Upper lobe of right lung (tissue), 1 donor: ENCODE results near the gene DBNDD2. TPM values are rescaled to one million over a fixed set of nuclear protein-coding genes. Genes with fewer than 3 reads are reported as not detected.

ENCODE experiments used
- ATAC-seq: fragments of 200-7000 bp; cut with Tn5 transposase; one replicate; pipeline ENCODE4 v1.9.1; 2020; ENCODE audit warnings: mild to moderate bottlenecking, moderate library complexity
- DNase-seq: peaks from one replicate; pipeline ENCODE4 v3.0.0-alpha.2; 2020
- H3K27ac ChIP-seq: fragments of 200-600 bp; one replicate; pipeline ENCODE4 v1.8.0; 2022
- H3K27me3 ChIP-seq: fragments of 200-600 bp; one replicate; pipeline ENCODE4 v1.8.0; 2022; ENCODE audit warnings: mild to moderate bottlenecking
- H3K36me3 ChIP-seq: fragments of 200-600 bp; one replicate; pipeline ENCODE4 v1.8.0; 2022
- H3K4me1 ChIP-seq: fragments of 200-600 bp; one replicate; pipeline ENCODE4 v1.8.0; 2022
- H3K4me3 ChIP-seq: fragments of 200-600 bp; one replicate; pipeline ENCODE4 v1.8.0; 2022; ENCODE audit warnings: mild to moderate bottlenecking
- H3K9me3 ChIP-seq: fragments of 200-600 bp; one replicate; pipeline ENCODE4 v1.8.0; 2022
- intact Hi-C: fragments of 100-400 bp; cut with DNase I; formaldehyde crosslinking; loops from one replicate; pipeline ENCODE4 v1.11.0; 2022
- total RNA-seq: library from RNA; stranded (reverse); fragmentation: NEBNext Ultra II Directional; extraction: Animal tissue kit (Norgen Biotek cat#: 25700); gene quantifications from one replicate; pipeline ENCODE4 v1.2.1, GENCODE V29; 2021
- TF ChIP-seq, protein P1 (sequence below): fragments of 200-600 bp; IDR thresholded peaks from one replicate; pipeline ENCODE4 v1.8.0; 2022; ENCODE audit warnings: antibody characterized with exemption
- donor health status: DM: no; HTN: yes; CAD: no; lungs with severe emphysema.

The DBNDD2 gene
- total RNA-seq, 1 donor from 2014 or later, result 66.2 TPM

DNA sequence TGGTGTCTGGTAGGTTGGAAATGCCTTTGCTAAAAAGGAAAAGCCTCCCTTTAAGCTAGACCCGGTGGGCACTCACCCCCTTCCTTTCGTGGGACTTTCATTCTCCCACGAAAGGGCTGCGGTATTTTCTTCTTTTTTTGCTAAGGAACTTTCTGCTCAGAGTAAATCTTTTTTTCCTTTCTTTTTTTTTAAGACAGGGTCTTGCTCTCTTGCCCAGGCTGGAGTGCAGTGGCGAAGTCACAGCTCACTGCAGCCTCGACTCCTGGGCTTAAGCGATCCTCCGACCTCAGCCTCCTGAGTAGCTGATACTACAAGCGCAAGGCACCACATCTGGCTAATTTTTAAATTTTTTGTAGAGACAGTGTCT, 34.0 kb upstream of the DBNDD2 start:
- Histone ChIP-seq H3K27me3 (no peaks in the 10 kb centered on the region), H3K4me3 (peak overlapping the region; percentile 60)
- no peak for DNase-seq

DNA sequence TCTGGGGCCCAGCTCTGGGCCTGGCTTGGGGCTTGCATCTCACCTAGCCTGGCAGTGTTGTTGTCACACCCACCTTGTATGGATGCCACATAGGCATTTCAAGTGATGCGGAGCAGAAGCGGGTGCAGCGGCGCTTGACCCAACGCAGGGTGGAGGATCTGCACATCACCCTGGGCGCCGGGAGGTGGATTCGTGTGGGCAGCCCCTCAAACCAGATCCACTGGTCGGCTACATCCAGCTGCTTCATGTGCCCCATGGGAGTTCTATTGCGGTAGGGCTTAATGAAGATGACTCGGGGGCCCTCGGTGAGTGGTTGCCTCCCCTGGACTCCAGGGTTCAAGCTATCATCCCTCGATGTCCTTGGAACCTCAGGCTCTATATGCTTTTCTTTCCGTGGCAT, 33.1 kb upstream of the DBNDD2 start:
- no peaks in the 10 kb centered on the region for H3K36me3 ChIP-seq
- ATAC-seq, result no peak
- DNase-seq, result no peak

More for the DNA sequence above, 34.0 kb upstream of the DBNDD2 start:
- Histone ChIP-seq H3K36me3 (peaks cover under 1% of the 10 kb centered on the region), H3K4me1 (peaks cover 8% of the 10 kb centered on the region), H3K9me3 (no peaks in the 10 kb centered on the region), H3K27ac (no peak overlapping the region)
- intact Hi-C loops, result no loop called here
- TF ChIP-seq, protein P1, sequence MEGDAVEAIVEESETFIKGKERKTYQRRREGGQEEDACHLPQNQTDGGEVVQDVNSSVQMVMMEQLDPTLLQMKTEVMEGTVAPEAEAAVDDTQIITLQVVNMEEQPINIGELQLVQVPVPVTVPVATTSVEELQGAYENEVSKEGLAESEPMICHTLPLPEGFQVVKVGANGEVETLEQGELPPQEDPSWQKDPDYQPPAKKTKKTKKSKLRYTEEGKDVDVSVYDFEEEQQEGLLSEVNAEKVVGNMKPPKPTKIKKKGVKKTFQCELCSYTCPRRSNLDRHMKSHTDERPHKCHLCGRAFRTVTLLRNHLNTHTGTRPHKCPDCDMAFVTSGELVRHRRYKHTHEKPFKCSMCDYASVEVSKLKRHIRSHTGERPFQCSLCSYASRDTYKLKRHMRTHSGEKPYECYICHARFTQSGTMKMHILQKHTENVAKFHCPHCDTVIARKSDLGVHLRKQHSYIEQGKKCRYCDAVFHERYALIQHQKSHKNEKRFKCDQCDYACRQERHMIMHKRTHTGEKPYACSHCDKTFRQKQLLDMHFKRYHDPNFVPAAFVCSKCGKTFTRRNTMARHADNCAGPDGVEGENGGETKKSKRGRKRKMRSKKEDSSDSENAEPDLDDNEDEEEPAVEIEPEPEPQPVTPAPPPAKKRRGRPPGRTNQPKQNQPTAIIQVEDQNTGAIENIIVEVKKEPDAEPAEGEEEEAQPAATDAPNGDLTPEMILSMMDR, result no peak
- no peak for ATAC-seq

DNA sequence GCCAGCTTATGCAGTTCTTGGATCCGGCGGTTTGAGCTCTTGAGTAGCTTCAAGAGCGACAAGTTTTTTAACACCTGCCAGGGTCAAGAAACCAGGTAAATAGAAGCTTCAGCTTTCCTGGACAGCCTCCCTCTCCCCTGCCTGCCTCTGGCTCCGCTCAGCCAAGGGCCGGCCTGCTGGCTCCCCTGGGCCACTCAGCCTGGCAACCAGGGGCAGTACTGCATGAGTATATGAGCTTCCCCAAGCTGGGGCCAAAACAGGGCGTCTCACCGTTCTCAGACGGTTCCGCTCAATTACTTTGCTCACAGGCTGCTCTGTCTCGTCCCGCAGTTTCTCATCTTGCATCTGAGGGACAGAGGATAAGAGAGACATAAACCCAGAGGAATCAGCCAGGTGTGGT, 30.8 kb upstream of the DBNDD2 start:
- peak; percentile 79 for DNase-seq
- intact Hi-C loops, result loop anchor here (5.0 kb wide), 1 partner anchor 35 kb away; no protein-coding TSS in a partner anchor
- peaks cover 7% of the 10 kb centered on the region for H3K4me1 ChIP-seq
- H3K4me3 ChIP-seq, result no peak overlapping the region
- peak; percentile 71 for ATAC-seq
- H3K9me3 ChIP-seq, result no peaks in the 10 kb centered on the region
- no peak overlapping the region for H3K27ac ChIP-seq
- no peaks in the 10 kb centered on the region for H3K36me3 ChIP-seq
- TF ChIP-seq, protein P1, result no peak
- H3K27me3 ChIP-seq, result no peaks in the 10 kb centered on the region

More for the DNA sequence above, 33.1 kb upstream of the DBNDD2 start:
- TF ChIP-seq, protein P1, result no peak
- Histone ChIP-seq H3K27ac (no peak overlapping the region), H3K27me3 (no peaks in the 10 kb centered on the region), H3K4me1 (peaks cover 7% of the 10 kb centered on the region), H3K4me3 (no peak overlapping the region), H3K9me3 (no peaks in the 10 kb centered on the region)
- intact Hi-C loops, result loop anchor here (5.0 kb wide), 1 partner anchor 37 kb away; no protein-coding TSS in a partner anchor

DNA sequence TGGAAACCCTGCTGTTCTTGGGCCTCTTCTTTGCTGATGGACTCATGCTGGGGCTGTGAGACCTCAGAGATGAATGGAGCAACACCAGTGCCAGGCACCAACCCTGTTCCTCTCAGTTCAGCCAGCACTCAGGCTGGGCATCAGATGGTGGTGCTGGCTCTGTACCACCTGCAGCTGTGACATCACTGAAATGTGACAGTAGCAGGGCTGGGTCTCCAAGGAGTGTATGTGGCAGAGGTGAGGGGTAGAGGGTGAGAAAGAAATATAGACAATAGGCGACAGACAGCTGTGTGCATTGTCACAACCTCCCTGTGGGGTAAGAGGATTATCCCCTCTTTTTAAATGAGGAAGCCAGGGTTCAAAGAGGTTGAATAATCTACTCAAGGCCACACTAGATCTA, 29.9 kb upstream of the DBNDD2 start, which contains the start of gene TP53TG5:
Gene TP53TG5 (minus strand): TSS at position 135 of the 400 bp plus-strand sequence. CDS start 89 bp downstream, at position 46.
- no peak for ATAC-seq
- H3K27ac ChIP-seq, result no peak within 1 kb of the TSS

GRCh38 chr20:45387274-45387673, 20.8 kb upstream of the DBNDD2 start:
- intact Hi-C loops, result no loop called here
- H3K27ac ChIP-seq, result no peak overlapping the region
- no peak overlapping the region for H3K4me3 ChIP-seq
- H3K9me3 ChIP-seq, result no peaks in the 10 kb centered on the region
- no peaks in the 10 kb centered on the region for H3K27me3 ChIP-seq
- ATAC-seq (no peak), DNase-seq (no peak)
- no peaks in the 10 kb centered on the region for H3K36me3 ChIP-seq
- TF ChIP-seq, protein P1, result no peak
- no peaks in the 10 kb centered on the region for H3K4me1 ChIP-seq

More for the DNA sequence above, 29.9 kb upstream of the DBNDD2 start, which contains the start of gene TP53TG5:
- Histone ChIP-seq H3K27me3 (no peaks in the 10 kb centered on the region), H3K4me1 (peaks cover 3% of the 10 kb centered on the region), H3K36me3 (no peaks in the 10 kb centered on the region), H3K4me3 (no peak within 1 kb of the TSS), H3K9me3 (no peaks in the 10 kb centered on the region)
- intact Hi-C loops, result loop anchor here (5.0 kb wide), 1 partner anchor 34 kb away; no protein-coding TSS in a partner anchor
- DNase-seq, result no peak
- TF ChIP-seq, protein P1, result no peak

DNA sequence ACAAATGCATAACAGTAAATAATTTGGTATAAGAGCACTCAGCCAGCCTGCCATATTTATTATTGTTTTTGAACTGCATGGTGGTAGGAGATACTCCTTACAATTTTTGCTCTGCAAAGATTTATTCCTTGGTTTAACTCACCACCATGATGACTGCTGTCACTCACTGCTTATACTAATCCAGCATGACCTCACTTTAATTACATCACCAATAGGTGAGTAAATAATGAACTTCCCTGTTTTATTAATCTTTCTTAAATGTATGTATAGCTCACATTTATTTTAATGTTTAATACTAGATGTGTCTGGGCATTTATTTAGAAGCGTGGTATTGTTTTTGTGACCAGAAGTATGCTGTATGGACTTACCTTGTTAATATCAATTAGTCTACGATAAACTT, 17.2 kb upstream of the DBNDD2 start:
- intact Hi-C loops, result no loop called here
- DNase-seq, result no peak
- no peak overlapping the region for H3K27ac ChIP-seq
- H3K36me3 ChIP-seq, result no peaks in the 10 kb centered on the region
- TF ChIP-seq, protein P1, result no peak
- no peak for ATAC-seq
- H3K9me3 ChIP-seq, result no peaks in the 10 kb centered on the region
- H3K27me3 ChIP-seq, result no peaks in the 10 kb centered on the region
- H3K4me3 ChIP-seq, result no peak overlapping the region
- H3K4me1 ChIP-seq, result no peaks in the 10 kb centered on the region
